C4-2B (cell line): ENCODE data around the gene PRRC2A.

Experiments used
- H3K27ac ChIP-seq: fragments of 450-650 bp; 2 replicates; pipeline ENCODE4 v1.5.1; 2017
- CTCF ChIP-seq: fragments of 450-650 bp; conservative IDR thresholded peaks from 2 replicates; pipeline ENCODE4 v1.5.1; 2017; ENCODE audit warnings: mild to moderate bottlenecking
- ZFX ChIP-seq: fragments of 450-650 bp; IDR thresholded peaks from 2 replicates; pipeline ENCODE4 v1.6.1; 2017

The PRRC2A gene

GRCh38 chr6:31580438-31580740 is 40.1 kb upstream of the PRRC2A start:
- H3K27ac ChIP-seq = no peak overlapping the region
- TF ChIP-seq CTCF (0 out of 2 replicates have a peak, but pooled peaks have one; percentile 11), ZFX (no peak)

DNA sequence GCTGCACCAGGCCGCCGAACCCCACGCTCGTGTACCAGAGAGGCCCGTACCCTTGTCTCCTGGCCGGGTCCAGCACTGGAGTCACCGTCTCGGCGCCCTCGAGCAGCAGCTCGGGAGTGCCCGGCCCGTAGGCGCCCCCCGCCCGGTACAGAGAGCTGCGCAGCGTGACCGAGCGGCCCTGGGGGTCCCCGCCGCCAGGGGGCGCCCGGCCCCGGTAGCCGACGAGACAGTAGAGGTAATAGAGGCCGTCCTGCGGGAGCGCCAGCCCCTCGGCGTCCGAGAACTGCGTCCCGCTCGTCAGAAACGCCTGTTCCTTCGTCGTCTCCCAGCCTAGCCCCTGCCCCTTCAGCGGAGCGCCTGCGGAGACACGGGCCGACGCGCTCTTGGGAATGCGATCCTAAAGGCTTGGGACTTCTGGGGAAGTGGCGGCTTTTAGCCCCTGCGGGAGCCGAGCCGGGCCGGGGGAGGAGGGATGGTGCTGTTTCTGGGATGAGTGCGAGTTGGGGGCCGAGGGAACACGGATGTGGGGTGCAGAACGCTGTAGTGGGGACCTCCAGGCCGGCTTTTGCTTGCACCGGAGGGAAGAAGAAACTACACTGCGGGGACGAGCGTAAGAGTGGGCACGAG is 39.6 kb upstream of the PRRC2A start:
- TF ChIP-seq ZFX (no peak), CTCF (peak; percentile 99)
- no peak overlapping the region for H3K27ac ChIP-seq

- no peak overlapping the region for H3K27ac ChIP-seq
- TF ChIP-seq CTCF (no peak), ZFX (no peak)
Observed at GRCh38 chr6:31581434-31582229, 38.9 kb upstream of the PRRC2A start.

GRCh38 chr6:31582230-31582643 is 38.3 kb upstream of the PRRC2A start, which contains the start of gene LTB:
TSS of gene LTB (minus strand) at chr6:31582424. CDS start at chr6:31582417, 7 bp downstream.
- no peak within 1 kb of the TSS for H3K27ac ChIP-seq
- no peak for TF ChIP-seq CTCF
- no peak for TF ChIP-seq ZFX

DNA sequence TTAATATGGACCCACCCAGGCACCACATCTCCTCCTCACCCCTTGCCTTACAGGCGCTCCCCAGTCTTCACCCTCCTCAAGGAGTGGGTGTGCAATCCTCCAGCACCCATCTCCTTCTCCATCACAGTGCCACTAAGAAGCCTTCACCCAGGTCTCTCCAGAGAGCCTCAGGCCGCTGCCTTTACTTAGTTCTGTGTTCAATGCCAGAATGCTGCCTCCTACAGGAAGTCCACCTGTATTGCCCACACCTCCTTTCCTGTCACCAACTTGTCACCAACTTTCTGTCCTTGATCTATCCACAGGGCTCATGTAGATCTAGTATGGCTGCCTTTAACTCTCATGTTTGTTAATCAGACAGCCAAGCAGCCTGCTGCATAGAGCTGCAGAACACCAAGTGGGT is 35.0 kb upstream of the PRRC2A start:
- TF ChIP-seq CTCF = no peak; the same call in 1 of the 2 replicates
- TF ChIP-seq ZFX = no peak
- H3K27ac ChIP-seq = no peak overlapping the region

DNA sequence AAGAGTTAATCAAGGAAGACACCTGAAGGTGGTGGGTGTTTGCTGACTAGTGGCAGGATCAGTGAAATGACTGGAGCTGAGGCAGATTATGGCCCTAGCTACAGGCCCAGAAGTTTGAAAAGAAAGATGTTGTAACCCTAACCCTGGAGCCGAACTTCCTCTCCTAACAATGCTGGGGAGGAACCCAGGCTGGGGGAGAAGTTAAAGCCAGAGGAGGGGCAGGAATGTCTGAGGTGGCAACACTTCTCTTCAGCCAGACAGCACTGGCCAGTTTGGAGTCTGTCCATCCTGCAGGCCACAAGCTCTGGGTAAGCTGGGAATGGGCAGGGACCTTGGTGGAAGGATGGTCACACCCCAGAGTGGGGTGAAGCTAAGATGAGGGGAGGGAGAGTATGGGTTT is 34.5 kb upstream of the PRRC2A start, which contains the start of gene LST1:
TSS of gene LST1 (plus strand) at position 270 of the 400 bp plus-strand sequence. CDS start 1,023 bp downstream, outside the sequence.
- no peak within 1 kb of the TSS for H3K27ac ChIP-seq

More for the DNA sequence above, 34.5 kb upstream of the PRRC2A start, which contains the start of gene LST1:
- no peak for TF ChIP-seq CTCF
- no peak for TF ChIP-seq ZFX
